Adrenal gland (tissue), 5 donors: ENCODE data around the gene BCORL1.

Experiments used
- POLR2A ChIP-seq, 2 donors: fragments of 450-650 bp; IDR thresholded peaks; one replicate each; pipeline ENCODE4 v1.6.1; 2017; ENCODE audit warnings: antibody characterized with exemption in 2 of 2, mild to moderate bottlenecking in 2 of 2, moderate library complexity in 1 of 2
- TF ChIP-seq, protein P1 (sequence below), 6 experiments: fragments of 450-650 bp in 4 of 6; fragments of 200-600 bp in 2 of 6; sonication (generic) in 1 of 6; IDR thresholded peaks; 1 replicate in 5 of 6; 2 replicates in 1 of 6; pipeline versions ENCODE4 v1.5.1 to v1.8.0; 2016 to 2021; ENCODE audit warnings: antibody characterized with exemption in 6 of 6, mild to moderate bottlenecking in 2 of 6, moderate library complexity in 1 of 6
- donor health status: DM: no; HTN: no; CAD: no.

DNA sequence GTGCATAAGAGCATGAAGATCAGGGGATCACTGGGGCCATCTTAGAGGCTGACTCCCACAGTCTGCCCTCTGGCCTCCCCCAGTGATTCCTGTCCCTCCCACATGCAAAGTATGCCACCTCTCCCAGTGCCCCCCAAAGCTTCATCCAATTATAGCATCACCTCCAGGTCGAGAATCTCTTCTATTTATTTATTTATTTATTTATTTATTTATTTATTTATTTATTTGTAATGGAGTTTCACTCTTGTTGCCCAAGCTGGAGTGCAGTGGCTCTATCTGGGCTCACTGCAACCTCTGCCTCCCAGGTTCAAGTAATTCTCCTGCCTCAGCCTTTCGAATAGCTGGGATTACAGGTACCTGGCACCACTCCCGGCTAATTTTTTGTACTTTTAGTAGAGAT lies 50.1 kb downstream of the BCORL1 start:
- no peak for TF ChIP-seq POLR2A (IDR thresholded peaks at IDR 0.05)
- TF ChIP-seq, protein P1, sequence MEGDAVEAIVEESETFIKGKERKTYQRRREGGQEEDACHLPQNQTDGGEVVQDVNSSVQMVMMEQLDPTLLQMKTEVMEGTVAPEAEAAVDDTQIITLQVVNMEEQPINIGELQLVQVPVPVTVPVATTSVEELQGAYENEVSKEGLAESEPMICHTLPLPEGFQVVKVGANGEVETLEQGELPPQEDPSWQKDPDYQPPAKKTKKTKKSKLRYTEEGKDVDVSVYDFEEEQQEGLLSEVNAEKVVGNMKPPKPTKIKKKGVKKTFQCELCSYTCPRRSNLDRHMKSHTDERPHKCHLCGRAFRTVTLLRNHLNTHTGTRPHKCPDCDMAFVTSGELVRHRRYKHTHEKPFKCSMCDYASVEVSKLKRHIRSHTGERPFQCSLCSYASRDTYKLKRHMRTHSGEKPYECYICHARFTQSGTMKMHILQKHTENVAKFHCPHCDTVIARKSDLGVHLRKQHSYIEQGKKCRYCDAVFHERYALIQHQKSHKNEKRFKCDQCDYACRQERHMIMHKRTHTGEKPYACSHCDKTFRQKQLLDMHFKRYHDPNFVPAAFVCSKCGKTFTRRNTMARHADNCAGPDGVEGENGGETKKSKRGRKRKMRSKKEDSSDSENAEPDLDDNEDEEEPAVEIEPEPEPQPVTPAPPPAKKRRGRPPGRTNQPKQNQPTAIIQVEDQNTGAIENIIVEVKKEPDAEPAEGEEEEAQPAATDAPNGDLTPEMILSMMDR (IDR thresholded peaks at IDR 0.05) = no peak
